Suprapubic skin (tissue), 4 donors: ENCODE data around the gene MXD4. TPM values are rescaled to one million over a fixed set of nuclear protein-coding genes. Genes with fewer than 3 reads are reported as not detected.
"Not testable (repeated sequence)": the region's sequence is repeated elsewhere in the genome, so short reads cannot be mapped to it uniquely, and the experiment has no call there.

ENCODE experiments used
- DNase-seq, 2 donors: peaks; one replicate each; pipeline ENCODE4 v3.0.0-alpha.2; 2019; ENCODE audit warnings: low spot score in 2 of 2
- H3K27ac ChIP-seq: fragments of 200-600 bp; sonication (generic); one replicate; pipeline ENCODE4 v1.5.1; 2019
- H3K27me3 ChIP-seq: fragments of 200-600 bp; sonication (generic); one replicate; pipeline ENCODE4 v1.5.1; 2019
- H3K36me3 ChIP-seq: fragments of 200-600 bp; sonication (generic); one replicate; pipeline ENCODE4 v1.5.1; 2019
- H3K4me1 ChIP-seq: fragments of 200-600 bp; sonication (generic); one replicate; pipeline ENCODE4 v1.5.1; 2019
- H3K4me3 ChIP-seq: fragments of 200-600 bp; sonication (generic); one replicate; pipeline ENCODE4 v1.5.1; 2019; ENCODE audit warnings: mild to moderate bottlenecking
- H3K9me3 ChIP-seq: fragments of 200-600 bp; sonication (generic); one replicate; pipeline ENCODE4 v1.5.1; 2019
- CTCF ChIP-seq, 2 donors: fragments of 200-600 bp in 1 of 2; fragments of 450-650 bp in 1 of 2; sonication (generic) in 1 of 2; IDR thresholded peaks; one replicate each; pipeline ENCODE4 v1.5.1; 2016 to 2019; ENCODE audit warnings: antibody characterized with exemption in 2 of 2, mild to moderate bottlenecking in 1 of 2, moderate library complexity in 1 of 2
- EP300 ChIP-seq: sonication (generic); formaldehyde crosslinking; IDR thresholded peaks from one replicate; pipeline ENCODE4 v1.6.1; 2017; ENCODE audit warnings: antibody characterized with exemption
- POLR2A ChIP-seq, 2 donors: fragments of 450-650 bp; IDR thresholded peaks; one replicate each; pipeline ENCODE4 v1.6.1; 2017; ENCODE audit warnings: antibody characterized with exemption in 2 of 2, mild to moderate bottlenecking in 2 of 2, moderate library complexity in 2 of 2
- POLR2AphosphoS5 ChIP-seq, 3 donors: sonication (generic); formaldehyde crosslinking; IDR thresholded peaks; one replicate each; pipeline ENCODE4 v1.6.1; 2017; ENCODE audit warnings: antibody characterized with exemption in 3 of 3
- WGBS: methylation state at CpG from one replicate; pipeline ENCODE4 v1.1.5; 2018; 5-methylcytosine and 5-hydroxymethylcytosine counted together
- total RNA-seq, 4 donors: library from RNA; depleted of rRNA; stranded (reverse); fragments of >200 nt; gene quantifications; one replicate each; pipeline ENCODE4 v1.1.0, GENCODE V29; 2016

The MXD4 gene
- total RNA-seq, 4 donors from 2014 or later: 52.8 to 76.8 (median 63.3) TPM

DNA sequence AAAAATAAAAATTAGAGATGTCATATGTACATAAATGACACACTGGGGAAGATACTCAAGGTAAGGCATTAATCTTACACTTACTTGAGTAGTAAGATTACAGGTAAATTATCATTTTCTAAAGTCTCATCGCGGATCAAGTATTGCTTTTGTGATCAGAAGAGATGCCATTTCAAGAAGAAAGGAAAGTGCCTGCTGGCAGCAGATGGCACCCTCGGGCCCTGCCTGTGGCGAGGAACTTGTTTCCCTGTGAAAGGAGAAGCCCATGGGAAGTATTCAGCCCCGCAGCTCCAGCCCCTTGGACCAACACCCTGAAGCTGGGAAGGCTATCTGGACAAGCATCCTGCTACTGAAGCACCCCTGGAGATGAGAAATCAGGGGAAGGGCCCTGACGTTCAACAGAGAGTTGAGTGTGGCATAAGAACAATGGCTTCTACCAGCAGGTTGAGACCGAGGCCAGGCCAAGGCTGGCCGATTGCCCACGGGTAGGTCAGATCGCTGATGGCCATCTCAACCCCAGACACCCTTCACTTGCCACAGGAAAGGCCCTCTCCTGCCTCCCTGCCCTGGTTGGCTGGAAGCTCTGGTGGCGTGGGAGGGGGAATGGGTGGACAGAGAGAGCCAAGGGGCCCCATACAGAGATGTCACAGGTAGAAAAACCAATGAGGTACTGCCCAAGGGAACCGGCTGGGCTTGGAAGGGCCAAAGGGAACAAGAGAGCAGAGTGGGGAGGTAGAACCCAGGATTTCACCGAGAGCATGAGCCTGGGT is 18.8 kb upstream of the MXD4 start:
- TF ChIP-seq POLR2AphosphoS5 (IDR thresholded peaks at IDR 0.05) (no peak), CTCF (IDR thresholded peaks at IDR 0.05) (no peak), EP300 (no peak), POLR2A (IDR thresholded peaks at IDR 0.05) (no peak)
- H3K27ac ChIP-seq: no peak overlapping the region

GRCh38 chr4:2277956-2278355 is 16.0 kb upstream of the MXD4 start:
- WGBS: 84% methylated on average over 9 of the region's 9 CpGs
- H3K27ac ChIP-seq: no peak overlapping the region
- H3K4me3 ChIP-seq: no peak overlapping the region
- H3K27me3 ChIP-seq: no peaks in the 10 kb centered on the region
- TF ChIP-seq POLR2A (IDR thresholded peaks at IDR 0.05): no peak
- no peak for TF ChIP-seq CTCF (IDR thresholded peaks at IDR 0.05)
- TF ChIP-seq POLR2AphosphoS5 (IDR thresholded peaks at IDR 0.05): no peak
- TF ChIP-seq EP300: no peak
- H3K9me3 ChIP-seq: no peaks in the 10 kb centered on the region
- DNase-seq: no peak
- H3K36me3 ChIP-seq: no peaks in the 10 kb centered on the region
- no peaks in the 10 kb centered on the region for H3K4me1 ChIP-seq

More for the DNA sequence above, 18.8 kb upstream of the MXD4 start:
- H3K9me3 ChIP-seq: no peaks in the 10 kb centered on the region
- WGBS: 86% methylated on average over 12 of the region's 13 CpGs
- no peaks in the 10 kb centered on the region for H3K4me1 ChIP-seq
- H3K27me3 ChIP-seq: no peaks in the 10 kb centered on the region
- no peak overlapping the region for H3K4me3 ChIP-seq
- DNase-seq: no peak
- H3K36me3 ChIP-seq: no peaks in the 10 kb centered on the region

DNA sequence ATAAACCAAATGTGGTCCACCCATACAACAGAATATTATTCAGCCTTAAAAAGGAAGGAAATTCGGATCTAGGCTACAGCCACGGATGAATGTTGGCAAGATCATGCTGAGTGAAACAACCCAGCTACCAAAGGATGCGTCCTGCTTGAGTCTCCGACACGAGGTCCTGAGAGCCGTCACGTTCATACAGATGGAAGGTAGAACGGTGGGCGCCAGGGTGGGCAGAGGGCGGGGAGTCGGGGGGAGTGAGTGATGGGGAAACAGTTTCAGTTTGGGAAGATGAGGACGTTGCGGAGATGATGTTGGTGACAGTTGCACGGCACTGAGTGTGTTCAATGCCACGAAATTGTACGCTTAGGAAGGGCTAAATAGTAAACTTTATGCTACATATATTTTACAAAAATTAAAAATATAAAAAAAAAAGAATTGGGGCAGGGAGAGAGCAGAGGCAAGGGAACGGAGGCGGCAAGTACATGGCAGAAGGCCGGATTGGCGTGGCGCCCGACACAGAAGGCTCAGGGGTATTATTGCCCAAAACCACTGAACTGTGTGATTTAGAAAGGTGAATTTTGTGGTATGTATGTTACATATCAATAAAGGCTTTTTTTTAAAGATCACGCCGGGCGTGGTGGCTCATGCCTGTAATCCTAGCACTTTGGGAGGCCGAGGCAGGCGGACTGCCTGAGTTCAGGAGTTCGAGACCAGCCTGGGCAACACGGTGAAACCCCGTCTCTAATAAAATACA is 14.8 kb upstream of the MXD4 start:
- Histone ChIP-seq H3K4me3 (no peak overlapping the region), H3K27ac (no peak overlapping the region), H3K36me3 (peaks cover 4% of the 10 kb centered on the region), H3K4me1 (no peaks in the 10 kb centered on the region), H3K9me3 (no peaks in the 10 kb centered on the region), H3K27me3 (no peaks in the 10 kb centered on the region)
- TF ChIP-seq CTCF (IDR thresholded peaks at IDR 0.05): no peak
- no peak for TF ChIP-seq POLR2A (IDR thresholded peaks at IDR 0.05)
- no peak for TF ChIP-seq EP300
- TF ChIP-seq POLR2AphosphoS5 (IDR thresholded peaks at IDR 0.05): no peak
- DNase-seq: no peak
- WGBS: 95% methylated on average over 30 of the region's 30 CpGs

DNA sequence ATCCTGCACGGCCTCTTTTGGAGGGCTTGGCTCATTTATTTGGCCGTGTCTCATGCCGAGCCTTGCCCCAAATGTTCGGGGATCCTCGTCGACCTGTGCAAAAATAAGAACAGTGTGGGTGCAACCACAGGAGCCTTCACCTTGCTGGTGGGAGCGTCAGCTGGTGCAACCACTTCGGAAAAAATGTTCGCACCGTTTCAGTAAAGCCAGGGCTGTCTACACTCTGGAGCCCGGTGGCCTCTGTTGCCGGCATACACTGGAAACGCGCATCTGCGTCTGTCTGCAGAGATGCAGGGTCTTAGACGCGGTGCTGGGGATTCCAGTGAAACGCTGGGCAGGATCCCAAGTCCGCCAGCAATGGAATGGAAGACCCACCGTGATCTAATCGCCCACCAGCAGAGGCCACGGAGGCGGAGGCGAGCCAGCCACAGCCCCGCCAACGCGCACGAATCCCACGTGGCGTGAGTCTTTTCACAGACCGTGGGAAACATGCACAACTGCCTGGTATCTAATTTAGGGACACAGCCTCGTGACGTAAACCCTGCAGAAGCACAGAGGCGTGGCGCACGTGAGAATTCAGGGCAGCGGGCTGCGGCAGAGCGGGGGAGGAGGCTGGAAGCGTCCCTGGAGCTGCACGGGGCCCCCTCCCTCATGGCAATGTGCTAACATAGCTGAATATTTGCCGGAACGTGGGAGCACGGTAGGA is 13.8 kb upstream of the MXD4 start:
- peaks cover 10% of the 10 kb centered on the region for H3K36me3 ChIP-seq
- TF ChIP-seq POLR2AphosphoS5 (IDR thresholded peaks at IDR 0.05) (no peak), POLR2A (IDR thresholded peaks at IDR 0.05) (no peak), CTCF (IDR thresholded peaks at IDR 0.05) (no peak), EP300 (no peak)
- H3K4me1 ChIP-seq: no peaks in the 10 kb centered on the region
- no peak overlapping the region for H3K4me3 ChIP-seq
- WGBS: 93% methylated on average over 44 of the region's 44 CpGs
- no peak overlapping the region for H3K27ac ChIP-seq
- no peak for DNase-seq
- H3K9me3 ChIP-seq: no peaks in the 10 kb centered on the region
- no peaks in the 10 kb centered on the region for H3K27me3 ChIP-seq

- H3K4me3 ChIP-seq, H3K27me3 ChIP-seq, H3K4me1 ChIP-seq, DNase-seq, H3K9me3 ChIP-seq, H3K27ac ChIP-seq: not testable (repeated sequence)
- peaks cover 10% of the 10 kb centered on the region for H3K36me3 ChIP-seq
- 92% methylated on average over 8 of the region's 10 CpGs for whole genome bisulfite sequencing
These were observed 13.1 kb upstream of the MXD4 start for GRCh38 chr4:2275044-2275397.
